HepG2 (cell line): ENCODE results near the gene NAT14. TPM values are rescaled to one million over a fixed set of nuclear protein-coding genes. Genes with fewer than 3 reads are reported as not detected.

Experiments used
- CBFB ChIP-seq: sonication (generic); formaldehyde crosslinking; IDR thresholded peaks from 2 replicates; pipeline ENCODE4 v1.4.0; 2020; ENCODE audit warnings: missing genetic modification reagents
- GFI1 ChIP-seq: sonication (generic); formaldehyde crosslinking; IDR thresholded peaks from 2 replicates; pipeline ENCODE4 v1.5.0; 2020; ENCODE audit warnings: missing genetic modification reagents, mild to moderate bottlenecking, borderline replicate concordance
- HIVEP1 ChIP-seq: sonication (generic); formaldehyde crosslinking; IDR thresholded peaks from 2 replicates; pipeline ENCODE4 v1.4.0; 2020; ENCODE audit warnings: mild to moderate bottlenecking, missing genetic modification reagents
- HNRNPLL ChIP-seq: fragments of 200-400 bp; formaldehyde crosslinking; IDR thresholded peaks from 2 replicates; pipeline ENCODE4 v1.6.1; 2017; ENCODE audit warnings: mild to moderate bottlenecking, low read depth, low read length; ENCODE audit not compliant: poor library complexity, severe bottlenecking
- MNT ChIP-seq: fragments of 450-650 bp; IDR thresholded peaks from 2 replicates; pipeline ENCODE4 v1.6.1; 2016
- RBM22 ChIP-seq: fragments of 200-400 bp; formaldehyde crosslinking; optimal IDR thresholded peaks from 2 replicates; pipeline ENCODE3; 2017; ENCODE audit warnings: mild to moderate bottlenecking, low read length, moderate library complexity
- RFX1 ChIP-seq: fragments of 450-650 bp; IDR thresholded peaks from 2 replicates; pipeline ENCODE4 v1.6.1; 2017
- RXRA ChIP-seq: sonication (generic); formaldehyde crosslinking; IDR thresholded peaks from 2 replicates; pipeline ENCODE4 v1.5.1; 2020; ENCODE audit warnings: missing genetic modification reagents
- STAG1 ChIP-seq: sonication (generic); formaldehyde crosslinking; IDR thresholded peaks from 2 replicates; pipeline ENCODE4 v1.4.0; 2020; ENCODE audit warnings: missing genetic modification reagents
- TBX2 ChIP-seq: sonication (generic); formaldehyde crosslinking; IDR thresholded peaks from 2 replicates; pipeline ENCODE4 v1.5.0; 2020; ENCODE audit warnings: missing genetic modification reagents, mild to moderate bottlenecking, borderline replicate concordance
- TFDP1 ChIP-seq: IDR thresholded peaks from 2 replicates; pipeline ENCODE4 v1.6.1; 2016; ENCODE audit warnings: missing compliant biosample characterization, missing genetic modification reagents, borderline replicate concordance
- THAP11 ChIP-seq: IDR thresholded peaks from 2 replicates; pipeline ENCODE4 v1.6.1; 2016; ENCODE audit warnings: missing biosample characterization, missing genetic modification reagents
- U2AF2 ChIP-seq: fragments of 200-400 bp; formaldehyde crosslinking; IDR thresholded peaks from 2 replicates; pipeline ENCODE4 v1.6.1; 2017; ENCODE audit warnings: low read depth, mild to moderate bottlenecking, low read length
- UBTF ChIP-seq: sonication (generic); formaldehyde crosslinking; IDR thresholded peaks from 2 replicates; pipeline ENCODE4 v1.4.0; 2020; ENCODE audit warnings: mild to moderate bottlenecking, missing genetic modification reagents
- ZNF207 ChIP-seq: fragments of 450-650 bp; IDR thresholded peaks from 2 replicates; pipeline ENCODE4 v1.6.1; 2016; ENCODE audit warnings: antibody characterized with exemption, borderline replicate concordance
- ZNF280D ChIP-seq: sonication (generic); formaldehyde crosslinking; IDR thresholded peaks from 2 replicates; pipeline ENCODE4 v1.5.1; 2020; ENCODE audit warnings: mild to moderate bottlenecking, missing genetic modification reagents
- ZNF549 ChIP-seq: sonication (generic); formaldehyde crosslinking; IDR thresholded peaks from 2 replicates; pipeline ENCODE4 v1.5.0; 2020; ENCODE audit warnings: missing genetic modification reagents
- ZNF773 ChIP-seq: sonication (generic); formaldehyde crosslinking; IDR thresholded peaks from 2 replicates; pipeline ENCODE4 v1.4.0; 2020; ENCODE audit warnings: missing genetic modification reagents, borderline replicate concordance
- ZNF891 ChIP-seq: sonication (generic); formaldehyde crosslinking; IDR thresholded peaks from 2 replicates; pipeline ENCODE4 v1.5.0; 2020; ENCODE audit warnings: mild to moderate bottlenecking, missing genetic modification reagents
- polyA plus RNA-seq, 8 experiments: library from polyadenylated mRNA; depleted of rRNA in 3 of 8; stranded (reverse) in 7 of 8; unstranded in 1 of 8; fragments of >200 nt; fragmentation: Illumina TruSeq in 4 of 8; extraction: Trizol in 4 of 8; gene quantifications; 2 replicates each; pipeline versions ENCODE4 v1.2.1 to v1.2.3, GENCODE V29; 2011 to 2016; ENCODE audit warnings: low read depth in 4 of 8, missing spikeins in 1 of 8, mixed read lengths in 1 of 8; ENCODE audit not compliant: insufficient read depth in 1 of 8
- total RNA-seq, 5 experiments: library from RNA; depleted of rRNA; stranded (reverse); fragments of >200 nt; fragmentation: Illumina TruSeq; extraction: Trizol; gene quantifications; 2 replicates each; pipeline ENCODE4 v1.2.3, GENCODE V29; 2016; ENCODE audit warnings: low read depth in 1 of 5

The NAT14 gene
- total and polyA plus RNA-seq, 2 of the 13 experiments (the other 11 are each of a cell fraction or from before 2014, with no cell fraction given) = 20.7 to 22.3 TPM

GRCh38 chr19:55526216-55527196, 41.5 kb downstream of the NAT14 start (continued):
- TF ChIP-seq STAG1 (CRISPR knock-in tag) (no peak), HIVEP1 (CRISPR knock-in tag) (no peak), ZNF280D (no peak), TFDP1 (CRISPR knock-in tag) (peak; percentile 80), ZNF207 (no peak), THAP11 (CRISPR knock-in tag) (0 out of 2 replicates have a peak, but pooled peaks have one; percentile 37), MNT (peak; percentile 97), U2AF2 (no peak), ZNF773 (CRISPR knock-in tag) (no peak), HNRNPLL (peak; percentile 24), RFX1 (no peak), ZNF891 (CRISPR knock-in tag) (no peak), RBM22 (no peak), GFI1 (CRISPR knock-in tag) (no peak), CBFB (CRISPR knock-in tag) (peak; percentile 21; the same call in 1 of the 2 replicates), TBX2 (CRISPR knock-in tag) (peak; percentile 31; the same call in 1 of the 2 replicates), ZNF549 (no peak), RXRA (0 out of 2 replicates have a peak, but pooled peaks have one; percentile 28), UBTF (CRISPR knock-in tag) (peak; percentile 36; the same call in 1 of the 2 replicates)
